HG02943 (cell line): Measurements from ENCODE around the gene GNAT3.

Experiments used
- ATAC-seq: cut with Tn5 transposase; IDR thresholded peaks from one replicate; pipeline ENCODE4 v1.9.1; 2021; ENCODE audit warnings: mild to moderate bottlenecking, low read depth, moderate library complexity; ENCODE audit not compliant: unreplicated experiment

The GNAT3 gene

DNA sequence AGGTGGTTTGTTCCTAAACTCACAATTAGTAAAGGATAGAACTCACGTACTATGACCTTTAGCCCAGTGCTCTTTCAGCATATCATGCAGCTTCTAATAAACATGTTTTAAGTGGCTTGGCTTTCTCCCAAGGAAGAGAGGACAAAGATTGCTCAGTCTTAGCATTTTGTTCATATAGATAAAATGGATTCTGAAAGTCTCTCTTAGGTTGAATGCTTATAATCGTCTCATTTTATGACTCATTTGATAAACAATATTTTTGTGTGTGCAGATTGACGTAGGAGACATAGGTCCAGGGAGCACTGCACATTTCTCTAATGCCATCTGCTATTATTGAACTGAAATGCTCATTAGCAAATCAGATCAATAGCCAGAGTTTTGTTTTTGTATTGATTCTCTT is 44.8 kb downstream of the GNAT3 start:
- no peak for ATAC-seq

- ATAC-seq = no peak
These were observed 45.2 kb downstream of the GNAT3 start for GRCh38 chr7:80466636-80467035.

GRCh38 chr7:80464211-80464610 is 47.7 kb downstream of the GNAT3 start:
- ATAC-seq = no peak

DNA sequence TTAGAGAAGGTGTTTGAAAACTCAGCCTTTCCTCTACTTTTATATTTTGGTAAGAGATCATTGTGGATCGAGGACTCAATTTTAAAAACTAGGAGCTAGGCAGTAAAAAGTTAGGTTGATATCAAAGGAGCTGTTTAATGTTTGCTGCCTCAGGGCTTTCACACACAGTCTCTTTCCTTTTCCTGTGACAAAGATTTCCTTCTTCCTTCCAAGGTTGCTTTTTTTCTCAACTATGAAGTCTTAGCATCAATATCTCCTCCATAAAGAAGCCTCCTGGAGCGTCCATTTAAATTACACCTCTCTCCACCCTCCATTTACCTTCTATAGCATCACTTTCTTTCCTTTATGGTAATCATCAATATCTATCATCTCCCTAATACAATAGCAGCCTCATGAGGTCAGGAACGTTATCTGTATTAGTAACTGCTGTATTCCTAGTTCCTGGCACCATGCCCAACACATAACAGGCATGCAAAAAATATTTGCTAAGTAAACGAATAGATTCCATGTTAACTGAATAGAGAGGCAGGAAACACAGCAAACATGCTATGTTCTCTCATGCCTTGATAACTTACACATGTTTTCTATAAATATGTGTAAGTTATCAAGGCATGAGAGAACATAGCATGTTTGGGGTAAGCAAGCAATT is 48.5 kb downstream of the GNAT3 start:
- ATAC-seq = no peak

GRCh38 chr7:80460857-80461256 is 51.0 kb downstream of the GNAT3 start:
- no peak for ATAC-seq

DNA sequence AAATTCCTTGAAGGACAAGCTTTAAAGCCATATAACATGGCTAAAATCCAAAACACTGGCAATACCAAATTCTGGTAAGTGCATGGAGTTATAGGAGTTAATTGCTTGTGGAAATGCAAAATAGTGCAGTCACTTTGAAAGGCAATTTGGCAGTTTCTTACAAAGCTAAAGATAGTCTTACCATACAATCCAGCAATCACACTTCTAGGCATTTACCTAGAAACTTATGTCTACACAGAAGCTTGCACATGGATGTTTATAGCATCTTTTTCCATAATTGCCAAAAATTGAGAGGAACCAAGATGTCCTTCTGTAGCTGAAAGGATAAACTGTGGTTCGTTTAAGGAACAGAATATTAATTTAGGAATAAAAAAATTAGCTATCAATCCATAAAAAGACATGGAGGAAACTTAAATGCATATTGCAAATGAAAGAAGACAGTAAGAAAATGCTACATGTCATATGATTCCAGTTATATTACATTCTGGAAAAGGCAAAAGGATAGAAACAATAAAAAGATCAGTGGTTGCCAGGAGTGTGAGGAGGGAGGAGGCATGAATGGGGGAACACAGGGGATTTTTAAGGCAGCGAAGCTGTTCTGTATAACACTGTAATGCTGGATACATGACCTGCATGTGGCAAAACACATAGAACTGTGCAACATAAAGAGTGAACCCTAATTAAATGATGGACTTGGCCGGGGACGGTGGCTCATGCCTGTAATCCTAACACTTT is 51.9 kb downstream of the GNAT3 start:
- ATAC-seq = no peak

DNA sequence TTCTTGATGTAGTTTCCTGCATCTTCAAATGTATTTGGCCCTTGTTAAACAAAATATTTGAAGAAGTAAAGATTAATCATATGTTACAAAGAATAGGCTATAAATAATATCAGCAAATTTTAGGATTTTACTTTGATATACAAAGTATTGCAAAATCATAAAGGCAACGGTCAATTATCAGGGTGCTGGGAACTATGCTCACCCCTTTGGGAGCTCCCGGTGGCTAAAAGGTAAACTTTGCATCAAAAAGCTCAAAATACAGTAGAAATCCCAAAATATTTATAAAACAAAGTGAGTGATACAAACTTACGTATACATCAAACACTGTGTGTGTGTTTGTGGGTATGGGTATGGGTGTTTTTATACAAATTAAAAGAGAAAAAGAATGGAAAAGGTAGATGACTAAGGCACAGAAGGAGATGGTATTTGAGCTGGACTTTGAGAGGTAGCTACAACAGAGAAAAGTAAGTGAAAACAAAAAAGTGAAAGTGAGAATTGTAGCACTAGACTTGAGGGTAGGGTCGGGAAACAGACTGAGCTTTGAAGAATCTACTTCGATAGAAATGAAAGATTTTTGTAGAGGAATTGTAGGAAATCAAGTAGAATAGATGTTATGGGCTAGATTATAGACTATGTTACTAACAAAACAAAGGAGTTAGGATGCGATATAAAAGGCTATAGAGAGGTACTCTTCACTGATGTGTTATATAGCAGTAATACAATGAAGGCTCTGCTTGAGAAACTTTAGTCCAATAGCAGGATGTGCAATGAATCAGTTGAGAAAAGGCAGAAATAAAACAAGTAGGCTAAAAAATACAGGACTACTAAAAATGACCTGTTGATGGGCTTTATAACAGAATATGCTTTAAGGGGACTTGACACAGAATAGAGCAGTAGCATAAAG is 52.8 kb downstream of the GNAT3 start:
- ATAC-seq = no peak

DNA sequence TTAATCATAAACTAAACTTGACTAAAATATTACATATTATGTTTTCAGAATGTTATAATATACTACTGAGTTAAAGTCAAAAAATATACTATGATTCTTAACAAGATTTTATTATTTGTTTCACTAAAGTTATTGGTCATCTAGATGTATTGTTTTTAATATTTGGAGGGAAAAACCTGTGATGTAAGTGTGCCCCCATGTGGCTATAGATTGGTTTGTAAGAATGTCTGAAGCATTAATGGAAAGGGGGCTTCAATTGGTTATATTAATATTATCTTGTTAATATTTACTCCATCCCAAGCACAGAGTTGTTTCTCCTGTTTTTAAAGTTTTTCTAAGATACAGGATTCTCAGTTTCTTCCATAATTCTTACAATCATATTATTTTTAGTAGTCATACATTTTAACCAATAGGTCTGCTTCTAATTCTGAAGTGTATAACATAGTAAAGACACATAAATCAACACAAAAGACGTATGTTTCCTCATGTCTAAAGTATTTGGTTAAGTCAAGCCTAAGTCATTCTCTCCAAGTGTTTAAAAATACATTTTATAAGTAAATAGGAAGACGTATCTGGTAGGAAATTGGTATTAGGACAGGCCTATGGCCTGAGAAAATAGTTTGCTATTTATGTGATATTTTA is 58.0 kb downstream of the GNAT3 start:
- ATAC-seq = no peak

- no peak for ATAC-seq
These were observed 61.1 kb downstream of the GNAT3 start for GRCh38 chr7:80450621-80451308.

DNA sequence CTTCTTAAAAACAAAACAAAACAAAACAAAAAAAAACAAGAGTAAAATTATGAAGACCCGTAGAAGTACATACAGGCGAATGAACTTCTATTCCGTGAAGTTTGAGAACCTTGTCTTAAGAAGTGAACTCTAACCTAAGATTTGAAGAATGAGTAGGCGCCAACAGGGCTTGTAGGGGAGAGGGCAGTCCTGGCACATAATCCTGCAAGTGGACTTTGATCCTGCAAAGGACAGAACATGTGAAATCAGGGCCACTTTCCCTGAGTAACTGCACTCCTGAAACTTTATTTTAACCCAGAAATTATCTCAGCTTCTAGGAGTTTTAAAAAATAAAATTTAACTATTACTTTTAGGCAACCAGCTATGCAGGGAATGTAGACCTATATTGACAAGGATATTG is 62.0 kb downstream of the GNAT3 start:
- no peak for ATAC-seq

- no peak for ATAC-seq
These were observed 66.5 kb downstream of the GNAT3 start for GRCh38 chr7:80445351-80445750.

DNA sequence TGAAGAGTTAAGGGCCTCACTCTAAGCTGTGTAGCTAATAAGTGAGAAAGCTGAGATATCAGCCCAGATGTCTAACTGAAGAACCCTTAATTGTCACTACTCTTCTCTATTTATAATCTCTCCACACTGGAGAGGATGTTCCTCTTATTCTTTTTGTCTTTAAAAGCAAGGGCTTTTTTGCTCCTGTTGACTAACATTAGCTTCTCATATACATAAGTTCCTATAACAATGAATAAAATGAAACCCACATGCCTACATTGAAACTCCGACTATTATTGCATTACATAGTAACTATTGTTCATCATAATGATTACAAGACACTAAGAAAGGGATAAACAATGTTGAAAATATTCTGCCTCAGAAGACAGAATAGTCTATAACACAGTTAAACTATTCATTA is 67.1 kb downstream of the GNAT3 start:
- no peak for ATAC-seq

DNA sequence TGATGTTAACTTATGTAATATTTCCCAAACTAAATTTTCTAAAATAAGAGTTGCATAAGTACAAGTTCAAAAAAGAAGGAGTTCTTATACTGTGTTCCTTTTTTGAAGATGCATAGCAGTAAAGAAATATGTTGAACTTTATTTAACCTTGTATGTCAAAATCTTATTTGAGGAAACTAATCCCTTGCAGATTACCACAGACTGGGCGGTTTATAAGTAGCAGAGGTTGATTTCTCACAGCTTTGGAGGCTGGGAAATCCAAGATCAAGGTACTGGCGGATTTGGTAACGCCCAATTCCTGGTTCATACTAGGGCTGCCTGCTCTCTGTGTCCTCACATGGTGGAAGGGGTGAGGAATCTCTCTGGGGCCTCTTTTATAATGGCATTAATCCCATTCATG is 68.5 kb downstream of the GNAT3 start:
- no peak for ATAC-seq

DNA sequence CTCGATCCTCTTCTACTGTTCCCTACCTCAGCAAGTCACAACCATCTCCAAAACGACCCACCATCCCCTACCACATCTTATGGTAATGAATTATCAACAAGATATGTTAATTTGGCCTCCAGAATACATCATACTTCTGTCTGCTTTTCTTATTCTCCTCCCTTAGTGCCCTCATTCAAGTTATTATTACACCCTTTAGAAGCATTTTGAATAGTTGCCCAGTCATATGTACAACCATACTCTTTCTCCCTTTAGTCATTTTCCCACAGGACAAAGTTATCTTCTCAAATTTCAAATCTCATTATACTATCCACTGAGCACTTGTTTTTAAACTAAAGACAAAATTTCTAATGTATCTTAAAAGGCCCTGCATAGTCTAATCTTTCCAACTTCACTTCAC is 71.0 kb downstream of the GNAT3 start:
- no peak for ATAC-seq

GRCh38 chr7:80439894-80440821 is 71.7 kb downstream of the GNAT3 start:
- ATAC-seq = no peak

- ATAC-seq = no peak
These were observed 76.3 kb downstream of the GNAT3 start for GRCh38 chr7:80435521-80435920.

DNA sequence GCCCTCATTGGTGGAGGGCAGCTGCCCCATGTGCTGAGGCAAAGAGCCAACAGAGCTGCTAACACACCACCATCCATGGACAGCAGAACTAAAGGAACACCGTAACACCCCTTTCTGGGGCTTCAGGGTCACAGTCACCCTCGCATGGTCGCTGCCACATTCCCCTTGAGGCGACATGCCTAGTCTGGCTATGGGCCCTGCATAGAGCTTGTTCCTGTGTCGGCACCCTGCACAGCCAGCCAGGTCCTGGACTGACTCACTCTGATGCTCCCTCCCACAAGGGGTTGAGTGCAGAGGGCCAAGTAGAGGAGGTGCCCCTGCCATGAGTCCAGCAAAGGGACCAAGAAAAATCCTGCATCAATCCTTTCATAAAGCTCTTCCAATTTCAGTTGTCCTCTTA is 77.8 kb downstream of the GNAT3 start:
- ATAC-seq = no peak

- ATAC-seq = no peak
These were observed 79.7 kb downstream of the GNAT3 start for GRCh38 chr7:80432166-80432565.

GRCh38 chr7:80429181-80429580 is 82.7 kb downstream of the GNAT3 start:
- no peak for ATAC-seq
